Osteocyte (in vitro differentiated cells): ENCODE data around the gene FLT3. TPM values are rescaled to one million over a fixed set of nuclear protein-coding genes. Genes with fewer than 3 reads are reported as not detected.

ENCODE experiments used
- DNase-seq: peaks from one replicate; pipeline ENCODE4 v3.0.0; 2021; ENCODE audit warnings: mixed read lengths; ENCODE audit not compliant: unreplicated experiment; ENCODE audit errors: extremely low spot score
- H3K27ac Mint-ChIP-seq: one replicate; pipeline ENCODE4 v1.8.0; 2021; ENCODE audit warnings: mild to moderate bottlenecking, mixed read lengths; ENCODE audit not compliant: unreplicated experiment
- H3K27me3 Mint-ChIP-seq: one replicate; pipeline ENCODE4 v1.8.0; 2021; ENCODE audit warnings: mixed read lengths; ENCODE audit not compliant: unreplicated experiment
- H3K36me3 Mint-ChIP-seq: one replicate; pipeline ENCODE4 v1.8.0; 2021; ENCODE audit warnings: mixed read lengths; ENCODE audit not compliant: unreplicated experiment
- H3K4me1 Mint-ChIP-seq: one replicate; pipeline ENCODE4 v1.8.0; 2021; ENCODE audit warnings: mixed read lengths; ENCODE audit not compliant: unreplicated experiment
- H3K4me3 Mint-ChIP-seq: one replicate; pipeline ENCODE4 v1.8.0; 2021; ENCODE audit warnings: mild to moderate bottlenecking, moderate library complexity, mixed read lengths; ENCODE audit not compliant: unreplicated experiment
- H3K9me3 Mint-ChIP-seq: one replicate; pipeline ENCODE4 v1.8.0; 2021; ENCODE audit warnings: mixed read lengths; ENCODE audit not compliant: unreplicated experiment
- CTCF ChIP-seq: fragments of 200-600 bp; sonication (generic); IDR thresholded peaks from 2 replicates; pipeline ENCODE4 v1.5.0; 2021; ENCODE audit warnings: antibody characterized with exemption, mild to moderate bottlenecking, moderate library complexity
- total RNA-seq: library from RNA; stranded (reverse); gene quantifications from 2 replicates; pipeline ENCODE4 v1.2.1, GENCODE V29; 2021

FLT3 gene
- total RNA-seq, 1 donor from 2014 or later = not detected

GRCh38 chr13:28000567-28000966, 99.8 kb downstream of the FLT3 start:
- H3K4me1 Mint-ChIP-seq = no peaks in the 10 kb centered on the region
- no peak for TF ChIP-seq CTCF
- H3K27ac Mint-ChIP-seq = no peak overlapping the region
- H3K27me3 Mint-ChIP-seq = peaks cover 5% of the 10 kb centered on the region
- DNase-seq = no peak
- no peak overlapping the region for H3K4me3 Mint-ChIP-seq
- H3K9me3 Mint-ChIP-seq = no peaks in the 10 kb centered on the region
- no peaks in the 10 kb centered on the region for H3K36me3 Mint-ChIP-seq

GRCh38 chr13:27997904-27998522, 102.4 kb downstream of the FLT3 start:
- peak; percentile 60 for TF ChIP-seq CTCF
- Mint-ChIP-seq H3K4me1 (no peaks in the 10 kb centered on the region), H3K4me3 (no peak overlapping the region), H3K36me3 (no peaks in the 10 kb centered on the region), H3K9me3 (no peaks in the 10 kb centered on the region), H3K27me3 (peaks cover 18% of the 10 kb centered on the region), H3K27ac (no peak overlapping the region)
- no peak for DNase-seq

- TF ChIP-seq CTCF = no peak
- no peaks in the 10 kb centered on the region for H3K36me3 Mint-ChIP-seq
- H3K27me3 Mint-ChIP-seq = peaks cover 43% of the 10 kb centered on the region
- DNase-seq = no peak
- no peaks in the 10 kb centered on the region for H3K4me1 Mint-ChIP-seq
- no peak overlapping the region for H3K27ac Mint-ChIP-seq
- no peak overlapping the region for H3K4me3 Mint-ChIP-seq
- no peaks in the 10 kb centered on the region for H3K9me3 Mint-ChIP-seq
Measured at GRCh38 chr13:27991881-27992280, 108.5 kb downstream of the FLT3 start.

GRCh38 chr13:27988520-27988919, 111.9 kb downstream of the FLT3 start, which contains the start of gene URAD:
URAD (minus strand) TSS chr13:27988693; CDS start chr13:27988637, 56 bp downstream.
- no peak within 1 kb of the TSS for H3K27ac Mint-ChIP-seq
- no peaks in the 10 kb centered on the region for H3K9me3 Mint-ChIP-seq
- no peak for DNase-seq
- H3K4me3 Mint-ChIP-seq = no peak within 1 kb of the TSS
- peaks cover 51% of the 10 kb centered on the region for H3K27me3 Mint-ChIP-seq
- H3K36me3 Mint-ChIP-seq = no peaks in the 10 kb centered on the region
- TF ChIP-seq CTCF = no peak
- no peaks in the 10 kb centered on the region for H3K4me1 Mint-ChIP-seq

- H3K27ac Mint-ChIP-seq = no peak overlapping the region
- no peaks in the 10 kb centered on the region for H3K4me1 Mint-ChIP-seq
- H3K9me3 Mint-ChIP-seq = no peaks in the 10 kb centered on the region
- no peak for TF ChIP-seq CTCF
- no peak overlapping the region for H3K4me3 Mint-ChIP-seq
- DNase-seq = no peak
- H3K27me3 Mint-ChIP-seq = peaks cover 73% of the 10 kb centered on the region
- no peaks in the 10 kb centered on the region for H3K36me3 Mint-ChIP-seq
Measured at GRCh38 chr13:27985600-27985999, 114.8 kb downstream of the FLT3 start.
